22Rv1 (cell line): ENCODE measurements around the gene PACSIN3.

Experiments used
- CTCF ChIP-seq: fragments of 450-650 bp; IDR thresholded peaks from 2 replicates; pipeline ENCODE4 v1.5.1; 2017; ENCODE audit warnings: mild to moderate bottlenecking
- ZFX ChIP-seq: fragments of 450-650 bp; IDR thresholded peaks from 2 replicates; pipeline ENCODE4 v1.6.1; 2017; ENCODE audit warnings: antibody characterized with exemption, borderline replicate concordance

DNA sequence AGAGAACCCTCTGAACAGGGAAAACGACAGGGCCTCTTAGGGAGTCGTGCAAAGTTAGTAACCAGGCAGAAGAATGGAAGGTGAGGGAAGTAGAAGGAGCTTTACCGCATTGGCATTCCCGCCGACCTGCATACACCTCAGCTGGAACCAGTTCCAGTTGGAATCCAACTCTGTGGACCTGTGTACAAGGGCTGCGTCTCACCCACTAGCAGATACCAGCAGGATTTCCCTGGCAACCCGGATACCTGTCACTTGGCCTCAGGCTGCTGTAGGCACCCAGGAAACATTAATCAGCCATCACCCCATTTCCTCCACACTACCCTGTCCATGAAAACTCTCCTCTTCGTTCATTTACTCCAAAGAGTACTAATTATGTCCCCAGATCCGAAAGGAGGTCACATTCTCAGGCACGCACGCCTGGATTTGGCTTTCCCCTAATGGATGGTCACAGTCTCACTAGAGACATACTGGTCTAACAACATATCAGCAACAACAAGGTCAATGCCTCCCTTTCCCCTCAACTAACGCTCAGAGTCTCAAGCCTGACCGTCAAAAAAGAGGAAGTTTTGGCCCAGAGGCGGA lies 10.4 kb downstream of the PACSIN3 start:
- no peak for TF ChIP-seq CTCF
- no peak for TF ChIP-seq ZFX
